Measurements from ENCODE around the gene SYNE1. TPM values are rescaled to one million over a fixed set of nuclear protein-coding genes. Genes with fewer than 3 reads are reported as not detected.

The SYNE1 gene
- total and polyA plus RNA-seq, 10 of the 15 experiments (the other 5 are each of a cell fraction or from before 2014, with no cell fraction given): 2.3 to 28.7 (median 14.1) TPM

- TF ChIP-seq ZNF24 (IDR thresholded peaks at IDR 0.05): peak; percentile 97
- 0 out of 2 replicates have a peak, but pooled peaks have one; percentile 35 for TF ChIP-seq BMI1 (IDR thresholded peaks at IDR 0.05; ENCODE audit: borderline replicate concordance)
- no peak for TF ChIP-seq HDAC2 (IDR thresholded peaks at IDR 0.05)
- TF ChIP-seq BRCA1 (IDR thresholded peaks at IDR 0.05; ENCODE audit: low read depth, low read length): no peak
- no peak for TF ChIP-seq CBFB (IDR thresholded peaks at IDR 0.05; ENCODE audit: low read depth)
- peak; percentile 75 for TF ChIP-seq EED (IDR thresholded peaks at IDR 0.05; ENCODE audit: low read depth)
- TF ChIP-seq ZZZ3 (IDR thresholded peaks at IDR 0.05; ENCODE audit: control insufficient read depth, insufficient read length, low read depth): no peak
- TF ChIP-seq ZNF217 (IDR thresholded peaks at IDR 0.05): peak; percentile 91
- no peak for TF ChIP-seq KAT2A (conservative IDR thresholded peaks at IDR 0.05; ENCODE audit: control insufficient read depth, low read depth, low read length)
- TF ChIP-seq ZBED1 (IDR thresholded peaks at IDR 0.05; ENCODE audit: borderline replicate concordance): peak; percentile 75
- TF ChIP-seq CEBPB (IDR thresholded peaks at IDR 0.05; ENCODE audit: borderline replicate concordance in 1 of 2, low read depth in 2 of 2, low read length in 2 of 2): 0 out of 4 replicates have a peak, but pooled peaks of 1 of the 2 experiments have one; percentile 41
- peak; percentile 33; the same call in 1 of the 3 replicates for TF ChIP-seq POU2F2 (IDR thresholded peaks at IDR 0.05; ENCODE audit: borderline replicate concordance, low read depth, low read length)
- TF ChIP-seq, protein P1, sequence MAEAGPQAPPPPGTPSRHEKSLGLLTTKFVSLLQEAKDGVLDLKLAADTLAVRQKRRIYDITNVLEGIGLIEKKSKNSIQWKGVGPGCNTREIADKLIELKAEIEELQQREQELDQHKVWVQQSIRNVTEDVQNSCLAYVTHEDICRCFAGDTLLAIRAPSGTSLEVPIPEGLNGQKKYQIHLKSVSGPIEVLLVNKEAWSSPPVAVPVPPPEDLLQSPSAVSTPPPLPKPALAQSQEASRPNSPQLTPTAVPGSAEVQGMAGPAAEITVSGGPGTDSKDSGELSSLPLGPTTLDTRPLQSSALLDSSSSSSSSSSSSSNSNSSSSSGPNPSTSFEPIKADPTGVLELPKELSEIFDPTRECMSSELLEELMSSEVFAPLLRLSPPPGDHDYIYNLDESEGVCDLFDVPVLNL (IDR thresholded peaks at IDR 0.05; ENCODE audit: low read depth, low read length): no peak
- TF ChIP-seq FOXM1 (IDR thresholded peaks at IDR 0.05; ENCODE audit: low read depth, low read length): peak; percentile 77; the same call in 1 of the 2 replicates
- no peak for TF ChIP-seq CTCF (IDR thresholded peaks at IDR 0.05 in 2 of 3, conservative IDR thresholded peaks at IDR 0.05 in 1 of 3; ENCODE audit: control insufficient read depth in 2 of 3, extremely low read depth in 1 of 3, insufficient read depth in 1 of 3, low read depth in 3 of 3, low read length in 3 of 3)
- TF ChIP-seq KDM1A (IDR thresholded peaks at IDR 0.05; ENCODE audit: borderline replicate concordance): no peak
- peak; percentile 82 to 87 for TF ChIP-seq IKZF2 (IDR thresholded peaks at IDR 0.05)
- TF ChIP-seq IKZF1 (conservative IDR thresholded peaks at IDR 0.05): peak; percentile 83
- TF ChIP-seq TCF7 (IDR thresholded peaks at IDR 0.05; ENCODE audit: borderline replicate concordance): peak; percentile 63; the same call in 1 of the 2 replicates
- TF ChIP-seq GABPA (IDR thresholded peaks at IDR 0.05; ENCODE audit: low read depth): no peak
- TF ChIP-seq JUNB (IDR thresholded peaks at IDR 0.05): peak; percentile 72
- TF ChIP-seq NR2C1 (IDR thresholded peaks at IDR 0.05): no peak
- TF ChIP-seq CHD4 (IDR thresholded peaks at IDR 0.05): no peak
- TF ChIP-seq ZNF384 (IDR thresholded peaks at IDR 0.05; ENCODE audit: borderline replicate concordance, low read depth, low read length): no peak
Measured at GRCh38 chr6:152160346-152160745, 476.8 kb downstream of the SYNE1 start (continued).
